Measurements from ENCODE around the gene CHDH.

Gene CHDH

GRCh38 chr3:53808496-53808895, 37.7 kb downstream of the CHDH start:
- TF ChIP-seq CTCF (IDR thresholded peaks at IDR 0.05; ENCODE audit: insufficient read depth, missing control alignments) = no peak
- FAIRE-seq = no peak
- no peak for DNase-seq (ENCODE audit: insufficient read length, low spot score)

GRCh38 chr3:53807117-53807810, 39.0 kb downstream of the CHDH start:
- no peak for TF ChIP-seq CTCF (IDR thresholded peaks at IDR 0.05; ENCODE audit: insufficient read depth, missing control alignments)
- FAIRE-seq (no peak), DNase-seq (ENCODE audit: insufficient read length, low spot score) (no peak)

GRCh38 chr3:53806182-53807116, 39.8 kb downstream of the CHDH start:
- DNase-seq (ENCODE audit: insufficient read length, low spot score) (no peak), FAIRE-seq (no peak)
- no peak for TF ChIP-seq CTCF (IDR thresholded peaks at IDR 0.05; ENCODE audit: insufficient read depth, missing control alignments)

GRCh38 chr3:53805463-53806159, 40.6 kb downstream of the CHDH start:
- FAIRE-seq (no peak), DNase-seq (ENCODE audit: insufficient read length, low spot score) (no peak)
- TF ChIP-seq CTCF (IDR thresholded peaks at IDR 0.05; ENCODE audit: insufficient read depth, missing control alignments) = no peak

GRCh38 chr3:53804697-53805462, 41.3 kb downstream of the CHDH start:
- DNase-seq (ENCODE audit: insufficient read length, low spot score) (no peak), FAIRE-seq (no peak)

More at GRCh38 chr3:53804697-53805462, 41.3 kb downstream of the CHDH start:
- no peak for TF ChIP-seq CTCF (IDR thresholded peaks at IDR 0.05; ENCODE audit: insufficient read depth, missing control alignments)

Measured in D721Med (cell line).